PFSK-1 (cell line): Measurements from ENCODE around the gene SCP2D1.

Experiments used
- REST ChIP-seq, 2 experiments: IDR thresholded peaks; 2 replicates each; pipeline versions ENCODE4 v1.6.1 to v1.8.0; 2011 to 2012; ENCODE audit warnings: low read depth in 2 of 2, low read length in 2 of 2, control low read depth in 1 of 2, inconsistent platforms in 1 of 2, mild to moderate bottlenecking in 1 of 2, moderate library complexity in 1 of 2; ENCODE audit not compliant: insufficient read depth in 1 of 2
- TAF1 ChIP-seq: IDR thresholded peaks from 2 replicates; pipeline ENCODE4 v1.6.1; 2012; ENCODE audit warnings: low read length, control low read depth, borderline replicate concordance; ENCODE audit not compliant: insufficient read depth

- TF ChIP-seq TAF1 (no peak), REST (IDR thresholded peaks at IDR 0.05; ENCODE audit: insufficient read depth in 1 of 2, low read depth in 2 of 2, low read length in 2 of 2) (no peak)
These were observed 22.1 kb downstream of the SCP2D1 start for GRCh38 chr20:18835466-18836256.
